Common myeloid progenitor, CD34-positive (primary cell): ENCODE data around the gene EPHA6.

Experiments used
- CTCF ChIA-PET: fragments of 350-600 bp; sonication (Branson Sonifier 250); formaldehyde crosslinking; loops from one replicate; lab custom pipeline; 2021; ENCODE audit warnings: antibody characterized with exemption; lab: Charles Lee
- POLR2A ChIA-PET: fragments of 350-600 bp; sonication (Branson Sonifier 250); formaldehyde crosslinking; loops from one replicate; lab custom pipeline; 2021; ENCODE audit warnings: antibody characterized with exemption; lab: Charles Lee
- DNase-seq, 3 donors: peaks; one replicate each; pipeline versions ENCODE4 v3.0.0 to v3.0.0-alpha.2; 2013
- H3K27ac ChIP-seq, 2 experiments: 1 replicate in 1 of 2; 2 replicates in 1 of 2; pipeline ENCODE4 v1.7.0; 2013; ENCODE audit warnings: inconsistent platforms in 2 of 2, low read length in 2 of 2, mild to moderate bottlenecking in 2 of 2, low read depth in 1 of 2, moderate library complexity in 1 of 2; ENCODE audit not compliant: severe bottlenecking in 2 of 2, insufficient read depth in 1 of 2, poor library complexity in 1 of 2
- H3K27me3 ChIP-seq, 5 experiments: replicated peaks in 2 of 5; 1 replicate in 3 of 5; 2 replicates in 2 of 5; pipeline versions ENCODE4 v1.6.1 to v1.7.0; 2013; ENCODE audit warnings: low read length in 4 of 5, mild to moderate bottlenecking in 2 of 5, moderate library complexity in 2 of 5, inconsistent platforms in 1 of 5; ENCODE audit not compliant: insufficient read depth in 5 of 5, control insufficient read depth in 4 of 5
- H3K36me3 ChIP-seq, 4 experiments: 1 replicate in 2 of 4; 2 replicates in 2 of 4; pipeline versions ENCODE4 v1.6.1 to v1.7.0; 2013; ENCODE audit warnings: low read length in 3 of 4, control low read depth in 1 of 4, mild to moderate bottlenecking in 1 of 4; ENCODE audit not compliant: control insufficient read depth in 4 of 4, insufficient read depth in 4 of 4
- H3K4me1 ChIP-seq, 4 experiments: 1 replicate in 3 of 4; 2 replicates in 1 of 4; pipeline versions ENCODE4 v1.6.1 to v1.7.1; 2013; ENCODE audit warnings: low read length in 3 of 4, mild to moderate bottlenecking in 3 of 4, control low read depth in 1 of 4, inconsistent platforms in 1 of 4, moderate library complexity in 1 of 4; ENCODE audit not compliant: control insufficient read depth in 4 of 4, insufficient read depth in 4 of 4; ENCODE audit errors: control extremely low read depth in 1 of 4
- H3K4me3 ChIP-seq, 7 experiments: 1 replicate in 4 of 7; 2 replicates in 3 of 7; pipeline versions ENCODE4 v1.5.1 to v1.7.0; 2013; ENCODE audit warnings: mild to moderate bottlenecking in 7 of 7, low read length in 6 of 7, moderate library complexity in 6 of 7, inconsistent platforms in 2 of 7, low read depth in 2 of 7, control low read depth in 1 of 7; ENCODE audit not compliant: insufficient read depth in 4 of 7, control insufficient read depth in 1 of 7; ENCODE audit errors: extremely low read depth in 1 of 7
- H3K9me3 ChIP-seq, 5 experiments: 1 replicate in 4 of 5; 2 replicates in 1 of 5; pipeline versions ENCODE4 v1.6.1 to v1.7.1; 2013; ENCODE audit warnings: low read length in 4 of 5, mild to moderate bottlenecking in 2 of 5, inconsistent platforms in 1 of 5, low read depth in 1 of 5, moderate library complexity in 1 of 5; ENCODE audit not compliant: control insufficient read depth in 4 of 5, insufficient read depth in 2 of 5; ENCODE audit errors: control extremely low read depth in 1 of 5
- WGBS: methylation state at CpG from one replicate; pipeline ENCODE4 v1.1.5; 2013; ENCODE audit not compliant: insufficient coverage; 5-methylcytosine and 5-hydroxymethylcytosine counted together

The EPHA6 gene

DNA sequence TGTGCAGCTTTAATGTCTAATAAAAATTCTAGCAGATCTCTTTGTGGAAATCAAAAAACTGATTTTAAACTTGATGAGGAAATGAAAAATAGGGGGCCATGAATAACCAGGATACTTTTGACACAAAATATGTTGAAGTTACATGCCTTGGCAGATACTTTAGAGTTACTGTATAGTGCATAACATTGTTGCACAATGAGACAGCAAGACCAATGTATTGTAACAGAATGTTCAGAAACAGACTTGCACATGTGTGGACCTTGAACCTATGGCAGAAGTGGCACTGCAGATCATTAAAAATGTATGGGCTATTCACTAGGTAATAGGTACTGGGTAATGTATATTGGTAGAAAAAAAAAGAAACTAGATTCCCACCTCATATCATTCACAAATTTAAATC is 607.2 kb downstream of the EPHA6 start:
- Histone ChIP-seq H3K36me3 (no peaks in the 10 kb centered on the region), H3K4me1 (no peaks in the 10 kb centered on the region), H3K4me3 (no peak overlapping the region), H3K27ac (no peak overlapping the region), H3K9me3 (peaks cover 0 to 2% (median 0%) of the 10 kb centered on the region in 5 experiments), H3K27me3 (no peaks in the 10 kb centered on the region)
- DNase-seq: no peak
- ChIA-PET CTCF (no interaction called here), POLR2A (no interaction called here)

DNA sequence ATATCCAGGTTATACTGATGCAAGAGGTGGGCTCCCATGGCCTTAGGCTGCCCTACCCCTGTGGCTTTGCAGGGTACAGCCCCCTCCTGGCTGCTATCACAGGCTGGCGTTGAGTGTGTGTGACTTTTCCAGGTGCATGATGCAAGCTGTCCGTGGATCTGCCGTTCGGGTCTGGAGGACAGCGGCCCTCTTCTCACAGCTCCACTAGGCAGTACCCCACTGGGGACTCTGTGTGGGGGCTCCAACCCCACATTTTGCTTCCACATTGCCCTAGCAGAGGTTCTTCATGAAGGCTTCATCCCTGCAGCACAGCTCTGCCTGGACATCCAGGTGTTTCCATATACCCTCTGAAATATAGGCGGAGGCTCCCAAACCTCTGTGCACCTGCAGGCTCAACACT is 610.6 kb downstream of the EPHA6 start:
- no peak for DNase-seq
- ChIA-PET CTCF (no interaction called here), POLR2A (no interaction called here)
- Histone ChIP-seq H3K9me3 (peaks cover 0 to 2% (median 0%) of the 10 kb centered on the region in 5 experiments), H3K36me3 (no peaks in the 10 kb centered on the region), H3K4me3 (no peak overlapping the region), H3K4me1 (no peaks in the 10 kb centered on the region), H3K27ac (no peak overlapping the region), H3K27me3 (no peaks in the 10 kb centered on the region)
- WGBS: 86% methylated on average over 6 of the region's 6 CpGs

DNA sequence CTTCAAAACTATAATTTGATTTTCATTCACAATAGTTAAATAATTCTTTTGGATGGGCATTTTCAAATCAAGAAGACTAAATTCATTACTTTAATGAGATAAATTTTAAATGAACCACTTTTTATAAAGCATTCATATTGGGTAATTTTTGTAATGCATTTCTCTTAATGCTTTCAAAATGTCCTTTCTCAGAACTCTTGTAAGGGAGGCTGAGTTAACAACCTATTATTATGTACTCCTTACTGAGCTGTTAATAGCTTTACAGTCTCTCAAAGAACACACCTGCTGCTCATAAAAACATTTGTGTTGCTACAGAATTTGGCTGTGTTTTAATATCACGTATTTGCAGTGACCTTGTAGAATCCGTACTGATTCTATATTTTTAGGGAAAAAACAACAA is 616.2 kb downstream of the EPHA6 start:
- ChIA-PET CTCF (no interaction called here), POLR2A (no interaction called here)
- Histone ChIP-seq H3K27ac (no peak overlapping the region), H3K9me3 (no peaks in the 10 kb centered on the region), H3K4me1 (no peaks in the 10 kb centered on the region), H3K27me3 (no peaks in the 10 kb centered on the region), H3K4me3 (no peak overlapping the region), H3K36me3 (no peaks in the 10 kb centered on the region)
- DNase-seq: no peak
- no CpG with 5 or more reads among the region's 2 CpGs for WGBS

DNA sequence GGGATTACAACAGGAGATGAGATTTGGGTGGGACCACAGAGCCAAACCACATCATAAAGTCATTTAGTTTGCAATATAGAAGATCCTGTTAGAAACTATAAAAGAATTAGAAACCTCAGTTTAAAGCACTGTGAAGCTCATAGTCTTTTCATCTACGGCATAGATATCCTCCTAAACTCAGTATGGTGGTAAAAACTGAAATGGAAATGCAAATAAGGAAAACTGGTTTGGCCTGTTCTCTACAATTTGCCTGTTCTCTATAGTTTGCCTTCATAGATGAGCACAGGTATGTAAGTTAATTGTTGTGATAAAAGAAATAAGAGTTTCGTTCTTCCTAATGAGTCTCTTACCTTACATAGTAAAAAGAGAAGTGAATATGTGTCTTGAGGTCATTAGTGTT is 618.5 kb downstream of the EPHA6 start:
- Histone ChIP-seq H3K9me3 (no peaks in the 10 kb centered on the region), H3K27ac (no peak overlapping the region), H3K4me3 (no peak overlapping the region), H3K27me3 (no peaks in the 10 kb centered on the region), H3K36me3 (no peaks in the 10 kb centered on the region), H3K4me1 (no peaks in the 10 kb centered on the region)
- ChIA-PET POLR2A (no interaction called here), CTCF (no interaction called here)
- DNase-seq: no peak
- 81% methylated on average over 1 of the region's 2 CpGs for WGBS

DNA sequence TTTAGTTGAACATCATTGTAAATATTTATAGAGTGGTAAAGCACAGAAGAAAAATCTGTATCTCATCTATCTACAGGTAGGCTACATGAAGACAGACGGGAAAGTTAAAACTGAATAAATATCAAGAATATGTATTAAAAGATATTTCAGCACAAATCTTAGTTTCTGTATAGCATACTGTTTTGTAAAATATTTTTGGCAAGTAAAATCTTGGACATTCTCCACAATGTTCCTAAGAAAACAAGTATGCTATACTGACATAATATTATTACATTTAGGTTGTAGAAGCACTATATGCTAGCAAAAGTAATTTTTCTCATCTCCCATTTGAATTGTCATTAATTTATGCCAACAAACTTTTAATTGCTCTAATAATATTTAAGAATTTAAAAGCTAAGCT is 623.7 kb downstream of the EPHA6 start:
- whole genome bisulfite sequencing: no CpG with 5 or more reads among the region's 1 CpG
- Histone ChIP-seq H3K9me3 (no peaks in the 10 kb centered on the region), H3K27me3 (no peaks in the 10 kb centered on the region), H3K4me1 (no peaks in the 10 kb centered on the region), H3K4me3 (no peak overlapping the region), H3K27ac (no peak overlapping the region), H3K36me3 (no peaks in the 10 kb centered on the region)
- CTCF ChIA-PET: no interaction called here
- no peak for DNase-seq
- POLR2A ChIA-PET: no interaction called here

DNA sequence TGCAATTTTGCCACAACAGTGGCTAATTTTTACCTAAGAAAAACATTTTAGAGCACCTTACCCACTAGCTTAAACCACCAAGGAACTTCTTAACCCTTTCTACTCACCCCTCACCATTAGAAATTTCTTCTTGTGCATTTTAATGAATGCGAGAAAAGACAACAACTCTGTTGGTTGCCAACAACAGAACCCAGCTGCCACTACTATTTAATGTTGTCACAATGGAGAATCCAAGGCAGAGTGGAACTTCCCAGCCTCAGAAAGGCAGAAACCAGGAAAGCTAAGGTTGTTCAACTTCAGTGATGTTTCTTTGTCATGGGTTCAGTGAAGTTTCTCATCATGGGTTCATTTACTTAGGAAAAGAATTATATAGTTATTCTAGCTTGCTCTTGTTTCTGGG is 625.0 kb downstream of the EPHA6 start:
- POLR2A ChIA-PET: no interaction called here
- CTCF ChIA-PET: no interaction called here

DNA sequence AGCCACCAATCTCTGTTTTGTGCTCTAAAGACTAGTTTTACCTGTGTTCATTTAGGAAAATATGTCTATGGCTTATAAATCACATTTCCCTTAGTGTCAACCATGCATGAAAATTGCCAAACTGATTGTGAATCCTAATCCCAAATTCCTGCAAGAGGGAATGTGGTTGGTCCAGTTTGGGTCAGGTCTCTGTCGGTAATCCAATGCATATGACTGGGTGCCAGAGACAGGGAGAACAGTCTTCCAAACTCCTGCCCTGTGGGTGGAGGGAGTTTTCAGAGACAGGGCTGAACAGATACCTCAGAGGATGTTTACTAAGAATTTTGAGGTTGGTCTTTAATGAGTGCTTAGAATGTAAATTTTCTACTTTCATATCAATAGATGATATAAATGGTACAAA is 649.6 kb downstream of the EPHA6 start:
- H3K27ac ChIP-seq: no peak overlapping the region
- H3K27me3 ChIP-seq: no peaks in the 10 kb centered on the region
- WGBS: 20% methylated on average over 1 of the region's 1 CpG
- ChIA-PET POLR2A (no interaction called here), CTCF (no interaction called here)
- DNase-seq: no peak
- H3K36me3 ChIP-seq: no peaks in the 10 kb centered on the region
- no peaks in the 10 kb centered on the region for H3K9me3 ChIP-seq
- H3K4me1 ChIP-seq: no peaks in the 10 kb centered on the region
- H3K4me3 ChIP-seq: no peak overlapping the region

More for the DNA sequence above, 625.0 kb downstream of the EPHA6 start:
- no peak overlapping the region for H3K27ac ChIP-seq
- H3K36me3 ChIP-seq: no peaks in the 10 kb centered on the region
- DNase-seq: no peak
- H3K9me3 ChIP-seq: no peaks in the 10 kb centered on the region
- no peaks in the 10 kb centered on the region for H3K4me1 ChIP-seq
- H3K27me3 ChIP-seq: no peaks in the 10 kb centered on the region
- 100% methylated on average over 1 of the region's 1 CpG for WGBS
- H3K4me3 ChIP-seq: no peak overlapping the region
